Stimulated activated naive CD8-positive, alpha-beta T cell treated with anti-CD3 and anti-CD28 coated beads, Interleukin-15, amount 100 ng/mL, for 72 hours (primary cell): Measurements from ENCODE around the gene CFAP61.
A peak's percentile ranks its signal among the peaks of the same experiment; 100 is the strongest.

ENCODE experiments used
- ATAC-seq: fragments of 150-1000 bp; cut with Tn5 transposase; 2 replicates; pipeline ENCODE4 v1.10.0; 2021; ENCODE audit warnings: mild to moderate bottlenecking, moderate library complexity
- DNase-seq, 2 donors: peaks; one replicate each; pipeline ENCODE4 v3.0.0; 2021 to 2022
- H3K27ac Mint-ChIP-seq, 2 donors: one replicate each; pipeline ENCODE4 v1.8.0; 2022; ENCODE audit warnings: mild to moderate bottlenecking in 2 of 2, mixed read lengths in 2 of 2, moderate library complexity in 2 of 2
- H3K27me3 Mint-ChIP-seq: one replicate; pipeline ENCODE4 v1.8.0; 2022; ENCODE audit warnings: mixed read lengths
- H3K4me1 Mint-ChIP-seq: one replicate; pipeline ENCODE4 v1.8.0; 2022; ENCODE audit warnings: mild to moderate bottlenecking, mixed read lengths
- H3K4me3 Mint-ChIP-seq, 2 donors: one replicate each; pipeline ENCODE4 v1.8.0; 2022; ENCODE audit warnings: mild to moderate bottlenecking in 2 of 2, mixed read lengths in 2 of 2, moderate library complexity in 1 of 2
- H3K9me3 Mint-ChIP-seq, 2 donors: one replicate each; pipeline ENCODE4 v1.8.0; 2022; ENCODE audit warnings: mixed read lengths in 2 of 2

Gene CFAP61

GRCh38 chr20:20073801-20074371 lies 21.6 kb downstream of the CFAP61 start:
- no peak overlapping the region for H3K27ac Mint-ChIP-seq
- no peak overlapping the region for H3K4me3 Mint-ChIP-seq
- no peaks in the 10 kb centered on the region for H3K9me3 Mint-ChIP-seq
- H3K27me3 Mint-ChIP-seq: peaks cover 23% of the 10 kb centered on the region
- no peaks in the 10 kb centered on the region for H3K4me1 Mint-ChIP-seq
- DNase-seq: no peak
- no peak for ATAC-seq

- peaks cover 28% of the 10 kb centered on the region for H3K27me3 Mint-ChIP-seq
- no peak for DNase-seq
- no peak overlapping the region for H3K27ac Mint-ChIP-seq
- H3K9me3 Mint-ChIP-seq: no peaks in the 10 kb centered on the region
- no peaks in the 10 kb centered on the region for H3K4me1 Mint-ChIP-seq
- no peak overlapping the region for H3K4me3 Mint-ChIP-seq
- ATAC-seq: no peak
These were observed 22.7 kb downstream of the CFAP61 start for GRCh38 chr20:20075032-20075431.

GRCh38 chr20:20076297-20077065 lies 24.1 kb downstream of the CFAP61 start:
- H3K27me3 Mint-ChIP-seq: peaks cover 28% of the 10 kb centered on the region
- no peak overlapping the region for H3K27ac Mint-ChIP-seq
- H3K4me3 Mint-ChIP-seq: no peak overlapping the region
- no peaks in the 10 kb centered on the region for H3K9me3 Mint-ChIP-seq
- DNase-seq (no peak), ATAC-seq (no peak)
- no peaks in the 10 kb centered on the region for H3K4me1 Mint-ChIP-seq

- DNase-seq (no peak), ATAC-seq (no peak)
- H3K27me3 Mint-ChIP-seq: peaks cover 28% of the 10 kb centered on the region
- no peaks in the 10 kb centered on the region for H3K4me1 Mint-ChIP-seq
- H3K27ac Mint-ChIP-seq: no peak overlapping the region
- no peak overlapping the region for H3K4me3 Mint-ChIP-seq
- no peaks in the 10 kb centered on the region for H3K9me3 Mint-ChIP-seq
These were observed 25.7 kb downstream of the CFAP61 start for GRCh38 chr20:20078041-20078440.

- ATAC-seq: no peak
- DNase-seq: no peak
- no peaks in the 10 kb centered on the region for H3K9me3 Mint-ChIP-seq
- H3K4me1 Mint-ChIP-seq: peaks cover 4% of the 10 kb centered on the region
- H3K4me3 Mint-ChIP-seq: no peak overlapping the region
- no peak overlapping the region for H3K27ac Mint-ChIP-seq
- peaks cover 28% of the 10 kb centered on the region for H3K27me3 Mint-ChIP-seq
These were observed 26.9 kb downstream of the CFAP61 start for GRCh38 chr20:20079102-20079784.

GRCh38 chr20:20083807-20084206 lies 31.5 kb downstream of the CFAP61 start:
- no peak overlapping the region for H3K27ac Mint-ChIP-seq
- H3K27me3 Mint-ChIP-seq: peaks cover 20% of the 10 kb centered on the region
- peak; percentile 50 for ATAC-seq
- H3K9me3 Mint-ChIP-seq: no peaks in the 10 kb centered on the region
- peaks cover 5% of the 10 kb centered on the region for H3K4me1 Mint-ChIP-seq
- H3K4me3 Mint-ChIP-seq: no peak overlapping the region
- no peak for DNase-seq

GRCh38 chr20:20084296-20084752 lies 32.0 kb downstream of the CFAP61 start:
- H3K9me3 Mint-ChIP-seq: no peaks in the 10 kb centered on the region
- H3K27me3 Mint-ChIP-seq: peaks cover 15% of the 10 kb centered on the region
- H3K27ac Mint-ChIP-seq: no peak overlapping the region
- peaks cover 5% of the 10 kb centered on the region for H3K4me1 Mint-ChIP-seq
- no peak for DNase-seq
- H3K4me3 Mint-ChIP-seq: no peak overlapping the region
- ATAC-seq: no peak

- Mint-ChIP-seq H3K4me3 (no peak overlapping the region), H3K27me3 (peaks cover 14% of the 10 kb centered on the region), H3K9me3 (no peaks in the 10 kb centered on the region), H3K27ac (no peak overlapping the region), H3K4me1 (peaks cover 5% of the 10 kb centered on the region)
- ATAC-seq: no peak
- no peak for DNase-seq
These were observed 32.7 kb downstream of the CFAP61 start for GRCh38 chr20:20085071-20085470.

- peaks cover 5% of the 10 kb centered on the region for H3K4me1 Mint-ChIP-seq
These were observed 33.5 kb downstream of the CFAP61 start for GRCh38 chr20:20085812-20086211.

GRCh38 chr20:20089018-20089417 lies 36.7 kb downstream of the CFAP61 start:
- peaks cover 14% of the 10 kb centered on the region for H3K27me3 Mint-ChIP-seq
- DNase-seq: no peak
- no peaks in the 10 kb centered on the region for H3K9me3 Mint-ChIP-seq
- ATAC-seq: no peak
- no peak overlapping the region for H3K4me3 Mint-ChIP-seq
- H3K4me1 Mint-ChIP-seq: peaks cover 3% of the 10 kb centered on the region
- H3K27ac Mint-ChIP-seq: no peak overlapping the region

More at GRCh38 chr20:20085812-20086211, 33.5 kb downstream of the CFAP61 start:
- Mint-ChIP-seq H3K4me3 (no peak overlapping the region), H3K27ac (no peak overlapping the region), H3K27me3 (peaks cover 14% of the 10 kb centered on the region), H3K9me3 (no peaks in the 10 kb centered on the region)
- ATAC-seq (no peak), DNase-seq (no peak)

GRCh38 chr20:20089939-20090338 lies 37.6 kb downstream of the CFAP61 start:
- Mint-ChIP-seq H3K4me3 (no peak overlapping the region), H3K9me3 (no peaks in the 10 kb centered on the region), H3K4me1 (no peaks in the 10 kb centered on the region), H3K27me3 (peaks cover 20% of the 10 kb centered on the region), H3K27ac (no peak overlapping the region)
- ATAC-seq (no peak), DNase-seq (no peak)

GRCh38 chr20:20092827-20093226 lies 40.5 kb downstream of the CFAP61 start:
- Mint-ChIP-seq H3K27me3 (peaks cover 9% of the 10 kb centered on the region), H3K4me3 (no peak overlapping the region), H3K27ac (no peak overlapping the region), H3K4me1 (no peaks in the 10 kb centered on the region), H3K9me3 (no peaks in the 10 kb centered on the region)
- no peak for DNase-seq
- ATAC-seq: no peak

GRCh38 chr20:20094410-20094809 lies 42.1 kb downstream of the CFAP61 start:
- ATAC-seq (no peak), DNase-seq (no peak)
- H3K27ac Mint-ChIP-seq: no peak overlapping the region
- H3K9me3 Mint-ChIP-seq: no peaks in the 10 kb centered on the region
- H3K4me1 Mint-ChIP-seq: no peaks in the 10 kb centered on the region
- no peak overlapping the region for H3K4me3 Mint-ChIP-seq
- H3K27me3 Mint-ChIP-seq: peaks cover 14% of the 10 kb centered on the region

GRCh38 chr20:20095114-20095872 lies 43.0 kb downstream of the CFAP61 start:
- Mint-ChIP-seq H3K27me3 (peaks cover 14% of the 10 kb centered on the region), H3K27ac (no peak overlapping the region), H3K4me3 (no peak overlapping the region), H3K4me1 (no peaks in the 10 kb centered on the region), H3K9me3 (no peaks in the 10 kb centered on the region)
- no peak for DNase-seq
- no peak for ATAC-seq

GRCh38 chr20:20096421-20096820 lies 44.1 kb downstream of the CFAP61 start:
- no peak overlapping the region for H3K27ac Mint-ChIP-seq
- no peaks in the 10 kb centered on the region for H3K4me1 Mint-ChIP-seq
- H3K4me3 Mint-ChIP-seq: no peak overlapping the region
- H3K9me3 Mint-ChIP-seq: no peaks in the 10 kb centered on the region
- DNase-seq: no peak
- H3K27me3 Mint-ChIP-seq: peaks cover 14% of the 10 kb centered on the region
- no peak for ATAC-seq
